NCI-H1092 (cell line): ENCODE results near the gene SEC23B.

Experiments used
- DNase-seq: peaks from one replicate; lab custom pipeline; 2025; lab: John Stamatoyannopoulos, UW

The SEC23B gene

DNA sequence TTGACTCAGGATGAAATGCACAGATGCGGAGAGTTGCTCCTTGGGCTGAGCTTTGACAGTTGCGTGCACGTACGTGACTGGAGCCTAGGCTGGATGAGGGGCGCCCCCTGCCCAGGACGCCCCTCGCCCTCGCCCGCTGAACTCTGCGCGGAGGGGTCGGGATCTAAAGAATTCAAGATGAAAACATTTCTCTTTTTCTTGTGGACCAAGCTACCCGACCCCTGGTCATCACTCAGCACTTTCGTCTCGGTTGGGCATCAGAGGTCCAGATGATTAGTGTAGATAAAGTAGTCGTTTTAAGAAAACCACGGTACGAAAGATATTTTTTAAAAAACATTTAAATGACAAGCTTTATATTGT, 80.8 kb downstream of the SEC23B start:
- DNase-seq, result no peak

DNA sequence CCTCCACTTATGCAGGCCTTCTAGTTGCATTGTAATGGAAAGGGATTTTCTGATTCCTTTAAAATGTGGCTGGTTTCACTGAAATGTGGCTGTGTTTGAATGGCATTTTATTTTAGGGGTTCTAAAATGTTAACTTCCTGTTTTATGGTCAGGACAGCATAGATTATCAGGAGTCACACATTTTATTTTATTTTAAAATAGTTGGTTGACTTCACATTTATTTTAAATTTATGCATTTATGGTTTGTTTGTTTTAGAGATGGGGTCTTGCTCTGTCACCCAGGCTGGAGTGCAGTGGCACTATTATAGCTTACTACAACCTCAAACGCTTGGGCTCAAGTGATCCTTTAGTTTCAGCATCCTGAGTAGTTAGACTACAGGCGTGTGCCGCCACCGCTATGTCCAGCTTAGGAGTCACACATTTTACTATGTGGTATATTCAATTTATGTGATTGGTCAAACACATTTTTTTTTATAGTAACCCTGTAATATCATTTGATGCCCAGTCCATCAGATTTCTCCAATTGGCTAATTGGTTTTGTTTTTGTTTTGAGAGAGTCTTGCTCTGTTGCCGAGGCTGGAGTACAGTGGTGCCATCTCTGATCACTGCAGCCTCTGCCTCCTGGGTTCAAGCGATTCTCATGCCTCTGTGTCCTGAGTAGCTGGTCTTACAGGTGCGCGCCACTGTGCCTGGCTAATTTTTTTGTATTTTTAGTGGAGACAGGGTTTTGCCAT, 82.4 kb downstream of the SEC23B start:
- no peak for DNase-seq

DNA sequence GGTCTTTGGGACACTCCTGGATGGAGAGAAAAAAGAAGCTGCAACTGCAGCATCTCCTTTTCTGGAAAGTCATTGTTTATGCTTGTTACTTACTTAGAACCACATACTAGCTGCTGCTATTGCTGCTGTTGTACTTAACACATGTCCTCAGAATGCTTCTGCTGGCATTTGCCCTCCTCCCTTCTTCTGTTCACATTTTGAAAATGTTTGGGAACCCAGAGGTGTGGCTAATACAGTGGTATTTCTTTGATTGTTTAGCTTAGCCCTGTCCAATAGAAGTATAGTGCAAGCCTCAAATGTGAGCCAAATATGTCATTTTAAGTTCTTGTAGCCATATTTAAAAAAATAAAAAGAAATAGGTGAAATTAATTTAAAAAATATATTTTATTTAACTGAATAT, 88.5 kb downstream of the SEC23B start:
- DNase-seq, result no peak

DNA sequence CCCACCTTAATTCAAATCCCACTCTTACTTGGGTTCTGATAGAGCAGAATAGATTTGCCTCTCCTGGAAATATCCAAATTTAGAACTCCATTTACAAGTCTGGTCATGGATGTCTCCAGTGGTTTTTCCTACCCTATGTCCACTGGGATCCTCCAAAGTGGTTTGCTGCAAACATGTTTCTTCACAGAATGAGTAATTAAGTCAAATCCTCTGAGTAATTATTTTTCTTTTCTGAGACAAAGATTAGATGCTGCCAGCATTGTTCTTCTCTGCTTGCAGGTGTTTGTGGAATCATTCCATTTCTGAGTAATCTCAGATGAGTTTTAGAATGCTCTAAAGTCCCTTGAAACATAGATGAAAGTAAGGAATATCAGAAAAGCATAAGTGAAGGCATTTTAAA, 102.0 kb downstream of the SEC23B start:
- no peak for DNase-seq
